ENCODE results near the gene PDE4D. TPM values are rescaled to one million over a fixed set of nuclear protein-coding genes. Genes with fewer than 3 reads are reported as not detected.

PDE4D gene
- total RNA-seq, 2 experiments from 2014 or later: 75.5 to 80.7 TPM

DNA sequence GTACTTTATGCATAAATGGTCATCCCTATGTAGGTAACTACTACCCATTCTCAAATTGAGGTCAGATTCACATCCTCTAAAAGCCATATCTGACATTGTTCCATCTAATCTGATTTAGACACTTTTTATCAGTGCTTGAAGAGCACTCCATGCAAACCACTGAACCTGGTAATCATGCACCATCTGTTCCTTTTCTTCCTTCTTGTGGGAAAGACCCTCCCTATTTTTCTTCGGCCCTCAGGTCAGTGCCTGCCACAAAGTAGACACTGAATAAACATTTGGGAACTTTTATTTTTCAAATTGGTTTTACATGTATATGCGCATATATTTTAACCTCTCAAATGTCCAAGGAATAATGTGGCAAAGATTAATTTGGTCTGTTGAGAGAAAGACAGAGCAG, 26.0 kb upstream of the PDE4D start:
- CTCF ChIA-PET: no interaction called here
- H3K9me3 Mint-ChIP-seq: no peaks in the 10 kb centered on the region
- TF ChIP-seq, protein P1, sequence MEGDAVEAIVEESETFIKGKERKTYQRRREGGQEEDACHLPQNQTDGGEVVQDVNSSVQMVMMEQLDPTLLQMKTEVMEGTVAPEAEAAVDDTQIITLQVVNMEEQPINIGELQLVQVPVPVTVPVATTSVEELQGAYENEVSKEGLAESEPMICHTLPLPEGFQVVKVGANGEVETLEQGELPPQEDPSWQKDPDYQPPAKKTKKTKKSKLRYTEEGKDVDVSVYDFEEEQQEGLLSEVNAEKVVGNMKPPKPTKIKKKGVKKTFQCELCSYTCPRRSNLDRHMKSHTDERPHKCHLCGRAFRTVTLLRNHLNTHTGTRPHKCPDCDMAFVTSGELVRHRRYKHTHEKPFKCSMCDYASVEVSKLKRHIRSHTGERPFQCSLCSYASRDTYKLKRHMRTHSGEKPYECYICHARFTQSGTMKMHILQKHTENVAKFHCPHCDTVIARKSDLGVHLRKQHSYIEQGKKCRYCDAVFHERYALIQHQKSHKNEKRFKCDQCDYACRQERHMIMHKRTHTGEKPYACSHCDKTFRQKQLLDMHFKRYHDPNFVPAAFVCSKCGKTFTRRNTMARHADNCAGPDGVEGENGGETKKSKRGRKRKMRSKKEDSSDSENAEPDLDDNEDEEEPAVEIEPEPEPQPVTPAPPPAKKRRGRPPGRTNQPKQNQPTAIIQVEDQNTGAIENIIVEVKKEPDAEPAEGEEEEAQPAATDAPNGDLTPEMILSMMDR (IDR thresholded peaks at IDR 0.05): no peak
- no peaks in the 10 kb centered on the region for H3K36me3 Mint-ChIP-seq (ENCODE audit: low read depth)
- no peaks in the 10 kb centered on the region for H3K4me1 Mint-ChIP-seq (ENCODE audit: low read depth)
- no peak overlapping the region for H3K27ac Mint-ChIP-seq
- no peaks in the 10 kb centered on the region for H3K27me3 Mint-ChIP-seq
- ATAC-seq: no peak
- POLR2A ChIA-PET: no interaction called here
- no peak for DNase-seq
- H3K4me3 Mint-ChIP-seq: no peak overlapping the region
- intact Hi-C loops (cut with micrococcal nuclease): no loop called here

DNA sequence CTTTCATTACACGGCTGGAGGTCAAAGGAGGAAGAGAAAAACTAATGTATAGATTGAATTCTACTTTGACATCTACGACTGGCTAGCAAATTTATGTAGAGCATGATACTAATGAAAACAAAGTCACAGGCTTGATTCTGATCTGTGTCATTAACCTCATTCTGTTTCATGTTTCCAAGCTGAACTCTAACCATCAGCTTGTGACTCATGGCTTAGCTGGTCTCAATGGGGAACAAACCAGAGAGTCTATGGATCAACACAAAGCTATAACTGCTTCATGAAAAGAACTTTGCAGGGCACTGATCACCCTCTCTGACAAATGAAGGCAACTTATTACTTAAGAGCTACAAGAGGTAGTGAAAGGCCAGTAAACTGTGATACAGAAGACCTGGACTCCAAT, 23.6 kb upstream of the PDE4D start:
- no peak for ATAC-seq
- H3K4me1 Mint-ChIP-seq (ENCODE audit: low read depth): no peaks in the 10 kb centered on the region
- DNase-seq: no peak
- POLR2A ChIA-PET: no interaction called here
- no peaks in the 10 kb centered on the region for H3K27me3 Mint-ChIP-seq
- H3K4me3 Mint-ChIP-seq: no peak overlapping the region
- H3K36me3 Mint-ChIP-seq (ENCODE audit: low read depth): no peaks in the 10 kb centered on the region
- no peaks in the 10 kb centered on the region for H3K9me3 Mint-ChIP-seq
- TF ChIP-seq, protein P1 (IDR thresholded peaks at IDR 0.05): no peak
- CTCF ChIA-PET: interaction anchor here (1.2 kb wide), 1 partner anchor 102 kb away, joined by 3 read pairs; no protein-coding TSS in a partner anchor
- intact Hi-C loops (cut with micrococcal nuclease): no loop called here
- no peak overlapping the region for H3K27ac Mint-ChIP-seq

DNA sequence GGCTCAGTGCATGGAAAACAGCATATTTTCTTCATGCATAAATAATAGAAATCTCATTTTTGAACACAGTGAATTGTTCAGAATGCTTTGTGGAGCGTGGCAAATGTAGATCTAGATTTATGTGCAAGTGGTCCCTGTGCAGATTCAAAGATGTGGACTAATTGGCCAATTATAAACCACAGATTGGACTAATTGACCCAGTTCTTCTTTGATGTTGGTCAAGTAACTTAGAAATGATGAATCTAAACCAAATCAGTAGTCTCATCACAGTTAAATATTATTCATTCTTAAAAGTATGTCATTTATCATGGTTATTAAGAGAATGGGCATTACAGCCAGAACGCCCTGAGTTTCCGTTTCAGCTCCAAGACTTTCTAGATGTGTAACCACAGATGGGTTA, 11.7 kb upstream of the PDE4D start:
- intact Hi-C loops (cut with micrococcal nuclease): no loop called here
- TF ChIP-seq, protein P1 (IDR thresholded peaks at IDR 0.05): no peak
- H3K9me3 Mint-ChIP-seq: no peaks in the 10 kb centered on the region
- ATAC-seq (no peak), DNase-seq (no peak)
- no peaks in the 10 kb centered on the region for H3K27me3 Mint-ChIP-seq
- H3K36me3 Mint-ChIP-seq (ENCODE audit: low read depth): no peaks in the 10 kb centered on the region
- no peak overlapping the region for H3K4me3 Mint-ChIP-seq
- ChIA-PET CTCF (no interaction called here), POLR2A (no interaction called here)
- H3K27ac Mint-ChIP-seq: no peak overlapping the region
- no peaks in the 10 kb centered on the region for H3K4me1 Mint-ChIP-seq (ENCODE audit: low read depth)

DNA sequence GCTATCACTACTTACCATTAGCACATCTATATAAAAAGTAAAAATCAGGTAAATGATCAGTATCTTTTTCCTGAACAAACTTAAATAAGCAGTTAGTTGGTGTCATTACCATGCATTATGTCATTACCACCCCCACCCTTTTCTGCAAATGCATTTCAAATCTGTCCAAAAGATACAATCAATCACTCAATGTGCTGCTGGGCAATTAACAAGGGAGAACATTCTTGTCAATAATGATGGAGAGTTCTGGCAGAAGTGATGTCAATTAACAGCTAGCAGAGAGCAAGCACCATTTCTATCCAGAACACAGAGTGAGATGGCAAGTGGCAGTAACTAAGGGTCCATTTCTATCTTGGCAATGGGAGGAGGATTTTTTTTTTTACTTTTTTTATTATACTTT, 3.5 kb upstream of the PDE4D start:
- Mint-ChIP-seq H3K9me3 (no peaks in the 10 kb centered on the region), H3K27me3 (peaks cover 24% of the 10 kb centered on the region), H3K27ac (no peak overlapping the region), H3K4me3 (no peak overlapping the region), H3K4me1 (ENCODE audit: low read depth) (no peaks in the 10 kb centered on the region), H3K36me3 (ENCODE audit: low read depth) (no peaks in the 10 kb centered on the region)
- no peak for DNase-seq
- ChIA-PET CTCF (no interaction called here), POLR2A (no interaction called here)
- intact Hi-C loops (cut with micrococcal nuclease): no loop called here
- ATAC-seq: no peak
- TF ChIP-seq, protein P1 (IDR thresholded peaks at IDR 0.05): no peak

DNA sequence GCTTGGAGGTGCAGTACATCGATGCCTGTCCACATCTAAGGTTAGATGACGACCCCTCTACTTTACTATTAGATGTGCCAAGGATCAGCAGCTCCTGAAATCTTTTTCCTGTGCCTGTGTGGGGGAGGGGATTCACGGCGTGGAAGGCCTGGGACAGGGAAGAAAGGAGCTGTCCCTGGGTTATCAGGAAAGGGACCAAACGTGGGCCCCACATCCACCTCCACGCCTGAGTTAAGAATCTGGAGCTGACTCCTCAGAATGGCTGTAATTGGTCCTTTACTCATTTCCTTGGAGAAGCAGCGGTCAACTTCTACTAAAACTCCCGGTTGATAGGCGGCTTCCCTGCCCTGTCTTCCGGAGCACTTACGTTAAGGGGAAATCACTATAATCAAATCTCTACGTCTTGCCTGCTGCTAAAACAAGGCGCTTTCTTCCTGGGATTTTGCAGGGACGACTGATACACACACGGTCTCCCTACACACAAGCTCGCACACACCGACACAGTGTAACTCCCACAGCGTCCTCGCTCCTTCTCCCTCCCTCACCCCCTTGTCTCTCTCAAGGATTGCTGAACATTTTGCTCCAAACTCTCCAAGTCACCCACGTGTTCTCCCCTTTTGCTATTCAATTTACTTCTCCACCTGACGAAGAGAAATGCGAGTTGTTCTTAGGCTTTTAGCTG, 1.4 kb downstream of the PDE4D start:
- Mint-ChIP-seq H3K4me1 (ENCODE audit: low read depth) (no peaks in the 10 kb centered on the region), H3K27ac (no peak overlapping the region), H3K36me3 (ENCODE audit: low read depth) (no peaks in the 10 kb centered on the region), H3K27me3 (peaks cover 31% of the 10 kb centered on the region), H3K9me3 (no peaks in the 10 kb centered on the region), H3K4me3 (no peak overlapping the region)
- ChIA-PET CTCF (no interaction called here), POLR2A (no interaction called here)
- intact Hi-C loops (cut with micrococcal nuclease): no loop called here
- ATAC-seq: no peak
- no peak for DNase-seq
- TF ChIP-seq, protein P1 (IDR thresholded peaks at IDR 0.05): no peak
